Loucy (cell line): ENCODE results near the gene SLC6A2.

ENCODE experiments used
- H2AFZ ChIP-seq: fragments of 200-600 bp; sonication (generic); 2 replicates; pipeline ENCODE4 v1.6.0; 2016; ENCODE audit warnings: antibody characterized with exemption, mild to moderate bottlenecking, low read length, moderate library complexity
- H3F3A ChIP-seq: fragments of 200-600 bp; 2 replicates; pipeline ENCODE4 v1.6.0; 2016; ENCODE audit warnings: antibody characterized with exemption, low read depth, mild to moderate bottlenecking
- H3K27me3 ChIP-seq: fragments of 200-600 bp; sonication (generic); 2 replicates; pipeline ENCODE4 v1.6.1; 2014; ENCODE audit warnings: low read length, mild to moderate bottlenecking; ENCODE audit not compliant: insufficient read depth, poor library complexity, severe bottlenecking
- H3K36me3 ChIP-seq: fragments of 200-600 bp; sonication (generic); 2 replicates; pipeline ENCODE4 v1.6.1; 2016; ENCODE audit warnings: low read length; ENCODE audit not compliant: insufficient read depth
- H3K4me1 ChIP-seq: fragments of 200-600 bp; sonication (generic); 2 replicates; pipeline ENCODE4 v1.5.1; 2014; ENCODE audit warnings: low read length, mild to moderate bottlenecking; ENCODE audit not compliant: insufficient read depth, poor library complexity, severe bottlenecking
- H3K4me2 ChIP-seq: fragments of 200-600 bp; sonication (generic); 2 replicates; pipeline ENCODE4 v1.6.0; 2014; ENCODE audit warnings: antibody characterized with exemption, low read length, low read depth, mild to moderate bottlenecking; ENCODE audit not compliant: poor library complexity, severe bottlenecking
- H3K4me3 ChIP-seq: fragments of 200-600 bp; sonication (generic); 2 replicates; pipeline ENCODE4 v1.5.1; 2014; ENCODE audit warnings: low read length, mild to moderate bottlenecking, mixed read lengths; ENCODE audit not compliant: poor library complexity, severe bottlenecking
- H3K79me2 ChIP-seq: fragments of 200-600 bp; sonication (generic); 2 replicates; pipeline ENCODE4 v1.6.1; 2014; ENCODE audit warnings: low read length; ENCODE audit not compliant: insufficient read depth
- H3K9ac ChIP-seq: fragments of 200-600 bp; sonication (generic); 2 replicates; pipeline ENCODE4 v1.6.0; 2014; ENCODE audit warnings: mild to moderate bottlenecking, low read depth, low read length, moderate library complexity; ENCODE audit not compliant: poor library complexity, severe bottlenecking
- H3K9me2 ChIP-seq: fragments of 200-600 bp; sonication (generic); replicated peaks from 2 replicates; pipeline ENCODE4 v1.6.1; 2016; ENCODE audit warnings: low read depth, low read length, mixed read lengths
- H3K9me3 ChIP-seq: fragments of 200-600 bp; sonication (generic); 2 replicates; pipeline ENCODE4 v1.6.1; 2014; ENCODE audit warnings: mild to moderate bottlenecking, antibody characterized with exemption, low read length, low read depth; ENCODE audit not compliant: insufficient read depth
- H4K20me1 ChIP-seq: fragments of 200-600 bp; sonication (generic); 2 replicates; pipeline ENCODE4 v1.6.0; 2014; ENCODE audit warnings: antibody characterized with exemption, low read length, mild to moderate bottlenecking; ENCODE audit not compliant: insufficient read depth, poor library complexity, severe bottlenecking
- CTCF ChIP-seq: fragments of 200-600 bp; sonication (generic); conservative IDR thresholded peaks from 2 replicates; pipeline ENCODE4 v1.5.1; 2014; ENCODE audit warnings: mild to moderate bottlenecking, antibody characterized with exemption, low read length
- EZH2phosphoT487 ChIP-seq: fragments of 200-600 bp; IDR thresholded peaks from 2 replicates; pipeline ENCODE4 v1.6.1; 2018; ENCODE audit warnings: antibody characterized with exemption, mild to moderate bottlenecking, moderate library complexity, borderline replicate concordance

Gene SLC6A2

DNA sequence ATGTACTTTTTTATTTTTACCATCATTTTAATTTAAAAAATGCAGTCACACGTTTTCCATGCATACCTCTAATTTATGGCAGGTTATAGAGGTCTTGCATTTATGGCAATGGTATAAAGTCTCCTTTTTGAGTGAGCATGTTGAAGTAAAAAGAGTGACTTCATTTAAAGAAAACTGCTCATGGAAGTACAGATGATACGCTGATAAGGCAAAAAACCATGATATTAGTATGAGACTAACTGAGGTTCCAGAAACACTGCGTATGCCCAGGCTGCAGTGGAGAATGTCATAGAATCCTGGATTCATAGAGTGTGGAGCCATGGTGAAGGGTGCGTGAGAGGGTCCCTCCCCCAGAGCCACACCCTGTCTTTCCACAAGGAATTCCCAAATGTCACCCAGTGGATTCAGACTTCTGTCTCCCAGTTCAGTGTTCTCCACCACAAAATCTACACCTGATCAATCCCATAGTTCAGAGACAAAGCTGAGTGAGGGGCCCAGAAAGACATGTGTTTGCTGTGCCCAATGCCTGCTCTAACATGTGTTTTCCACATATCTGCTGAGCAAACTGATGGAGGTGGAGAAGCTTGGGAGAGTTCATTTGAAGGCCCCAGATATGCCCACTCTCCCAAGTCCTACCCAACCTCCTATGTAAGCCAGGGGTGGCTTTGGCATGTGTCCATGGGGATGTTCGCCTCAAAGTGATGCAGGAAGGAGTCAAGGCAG, 69.4 kb downstream of the SLC6A2 start:
- H3K9ac ChIP-seq = no peak overlapping the region
- TF ChIP-seq EZH2phosphoT487 = no peak
- H3K79me2 ChIP-seq = no peaks in the 10 kb centered on the region
- no peaks in the 10 kb centered on the region for H3K27me3 ChIP-seq
- no peak overlapping the region for H2AFZ ChIP-seq
- H3K9me3 ChIP-seq = no peaks in the 10 kb centered on the region
- no peaks in the 10 kb centered on the region for H4K20me1 ChIP-seq
- no peaks in the 10 kb centered on the region for H3F3A ChIP-seq
- no peaks in the 10 kb centered on the region for H3K9me2 ChIP-seq
- no peaks in the 10 kb centered on the region for H3K4me1 ChIP-seq
- no peak overlapping the region for H3K4me2 ChIP-seq
- no peaks in the 10 kb centered on the region for H3K36me3 ChIP-seq
- no peak overlapping the region for H3K4me3 ChIP-seq

DNA sequence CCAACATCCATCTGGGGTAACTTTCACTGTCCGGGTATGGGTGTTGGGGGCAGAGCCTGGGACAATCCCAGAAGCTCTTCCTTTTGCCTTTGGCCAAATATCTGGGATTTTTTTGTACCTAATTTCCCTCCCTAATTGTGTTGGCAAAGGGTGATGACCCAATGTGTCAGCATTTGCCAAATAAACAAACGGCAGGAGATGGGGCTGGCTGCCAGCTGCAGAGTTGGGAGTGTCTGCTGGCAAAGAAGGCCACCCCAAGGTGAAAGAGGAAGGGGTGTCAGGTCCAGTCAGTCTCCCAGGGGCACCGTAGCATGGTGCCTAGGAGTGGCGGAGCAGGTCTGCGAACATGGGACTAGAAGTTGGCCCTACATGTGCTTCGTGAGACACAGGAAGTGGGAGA, 73.0 kb downstream of the SLC6A2 start:
- no peaks in the 10 kb centered on the region for H3K36me3 ChIP-seq
- H4K20me1 ChIP-seq = no peaks in the 10 kb centered on the region
- no peak overlapping the region for H2AFZ ChIP-seq
- no peaks in the 10 kb centered on the region for H3K79me2 ChIP-seq
- H3K9me3 ChIP-seq = no peaks in the 10 kb centered on the region
- no peak overlapping the region for H3K4me2 ChIP-seq
- H3K9ac ChIP-seq = no peak overlapping the region
- no peaks in the 10 kb centered on the region for H3K27me3 ChIP-seq
- H3F3A ChIP-seq = no peaks in the 10 kb centered on the region
- H3K9me2 ChIP-seq = no peaks in the 10 kb centered on the region
- no peaks in the 10 kb centered on the region for H3K4me1 ChIP-seq
- H3K4me3 ChIP-seq = no peak overlapping the region
- no peak for TF ChIP-seq CTCF
- TF ChIP-seq EZH2phosphoT487 = no peak

GRCh38 chr16:55730115-55730514, 74.3 kb downstream of the SLC6A2 start:
- Histone ChIP-seq H3K4me1 (no peaks in the 10 kb centered on the region), H3K79me2 (no peaks in the 10 kb centered on the region), H4K20me1 (no peaks in the 10 kb centered on the region), H3K9ac (no peak overlapping the region), H3K9me3 (no peaks in the 10 kb centered on the region), H3K27me3 (no peaks in the 10 kb centered on the region), H3F3A (no peaks in the 10 kb centered on the region), H3K36me3 (no peaks in the 10 kb centered on the region), H3K4me3 (no peak overlapping the region), H3K4me2 (no peak overlapping the region), H3K9me2 (no peaks in the 10 kb centered on the region), H2AFZ (no peak overlapping the region)
- no peak for TF ChIP-seq CTCF
- no peak for TF ChIP-seq EZH2phosphoT487

DNA sequence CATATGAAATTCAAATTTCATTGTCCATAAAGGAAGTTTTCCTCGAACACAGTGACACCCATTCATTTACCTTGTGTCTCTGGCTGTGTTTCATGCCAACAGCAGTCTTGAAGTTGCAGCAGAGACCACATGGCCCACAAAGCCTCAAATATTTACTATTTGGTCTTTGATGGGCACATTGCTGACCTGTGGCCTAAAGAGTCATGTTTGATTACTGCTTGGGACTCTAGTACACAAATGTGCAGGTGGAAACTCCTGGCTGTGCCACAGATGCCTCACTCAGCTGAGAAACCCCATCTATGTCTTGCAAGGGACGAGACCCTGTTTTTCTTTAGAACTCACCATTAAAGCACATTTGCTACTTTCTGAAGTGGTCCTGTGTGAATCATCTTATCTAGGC, 76.7 kb downstream of the SLC6A2 start:
- no peak for TF ChIP-seq CTCF
- no peak for TF ChIP-seq EZH2phosphoT487
- Histone ChIP-seq H3K79me2 (no peaks in the 10 kb centered on the region), H3K9ac (no peak overlapping the region), H3K4me2 (no peak overlapping the region), H3K9me3 (no peaks in the 10 kb centered on the region), H3F3A (no peaks in the 10 kb centered on the region), H3K27me3 (no peaks in the 10 kb centered on the region), H3K4me3 (no peak overlapping the region), H4K20me1 (no peaks in the 10 kb centered on the region), H3K9me2 (no peaks in the 10 kb centered on the region), H3K36me3 (no peaks in the 10 kb centered on the region), H2AFZ (no peak overlapping the region), H3K4me1 (no peaks in the 10 kb centered on the region)
